ENCODE data around the gene RPS2.

RPS2 gene

DNA sequence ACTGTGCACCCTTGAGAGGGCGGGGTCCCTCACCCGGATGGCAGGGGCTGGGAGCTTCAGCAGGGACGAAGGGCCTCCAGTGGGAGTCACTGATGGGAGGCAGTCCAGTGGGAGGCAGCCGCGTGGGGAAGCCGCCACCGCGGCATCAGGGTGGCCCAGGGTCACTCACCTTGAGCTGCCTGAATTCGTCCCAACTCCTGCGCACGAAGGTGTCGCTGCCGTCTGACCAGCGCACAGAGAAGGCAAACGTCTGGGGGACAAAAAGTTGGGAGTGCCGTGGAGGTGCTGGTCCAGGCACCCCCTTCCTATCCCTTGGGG is 16.1 kb upstream of the RPS2 start:
- no peak for DNase-seq

GRCh38 chr16:1980030-1980769 is 15.6 kb upstream of the RPS2 start:
- DNase-seq: peak; percentile 78

GRCh38 chr16:1979271-1980029 is 14.8 kb upstream of the RPS2 start:
- DNase-seq: peak; percentile 97

DNA sequence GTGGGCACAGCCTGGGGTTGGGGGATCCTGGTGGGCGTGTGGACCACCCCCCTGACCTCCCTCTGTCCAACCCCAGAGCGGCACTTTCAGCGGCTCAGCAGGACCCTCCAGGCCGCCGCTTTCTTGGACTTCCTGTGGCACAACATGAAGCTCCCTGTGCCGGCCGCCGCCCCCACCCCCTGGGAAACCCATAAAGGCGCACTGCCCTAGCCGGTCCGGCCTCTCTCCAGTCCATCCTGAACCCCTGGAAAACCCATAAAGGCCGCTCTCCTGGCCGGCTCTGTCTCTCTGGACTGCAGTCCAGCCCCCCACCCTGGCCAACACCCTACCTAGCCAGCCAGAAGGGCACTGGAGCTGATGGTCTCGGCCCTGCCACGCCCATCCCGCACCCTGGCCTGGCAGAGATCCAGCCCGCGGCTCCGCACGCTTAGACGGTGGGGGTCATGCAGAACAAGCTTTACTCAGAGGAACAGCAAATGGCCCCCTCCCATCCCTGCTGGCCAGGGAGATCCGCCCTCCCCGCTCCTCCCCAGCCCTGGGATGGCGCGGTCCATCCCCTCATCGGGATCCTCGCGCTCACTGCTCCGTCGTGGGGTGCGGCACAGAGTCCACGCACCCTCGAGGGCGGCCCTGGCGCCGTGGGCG is 14.0 kb upstream of the RPS2 start:
- DNase-seq: peak; percentile 57

GRCh38 chr16:1977875-1978268 is 13.2 kb upstream of the RPS2 start:
- no peak for DNase-seq

GRCh38 chr16:1976951-1977874 is 12.6 kb upstream of the RPS2 start:
- no peak for DNase-seq

DNA sequence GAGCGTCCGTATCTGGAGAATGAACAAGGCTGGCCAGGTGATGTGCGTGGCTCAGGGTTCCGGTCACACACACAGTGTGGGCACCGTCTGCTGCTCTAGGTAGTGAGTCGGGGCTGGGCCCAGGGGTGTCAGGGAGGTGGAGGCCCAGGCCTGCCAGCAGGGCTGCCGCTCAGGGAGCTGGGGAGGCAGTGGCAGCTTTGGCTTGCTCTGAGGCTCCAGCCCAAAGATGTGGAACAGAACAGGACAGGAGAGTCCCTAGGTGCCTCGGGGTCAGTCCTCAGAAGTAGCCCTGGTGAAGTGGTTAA is 11.5 kb upstream of the RPS2 start:
- no peak for DNase-seq

DNA sequence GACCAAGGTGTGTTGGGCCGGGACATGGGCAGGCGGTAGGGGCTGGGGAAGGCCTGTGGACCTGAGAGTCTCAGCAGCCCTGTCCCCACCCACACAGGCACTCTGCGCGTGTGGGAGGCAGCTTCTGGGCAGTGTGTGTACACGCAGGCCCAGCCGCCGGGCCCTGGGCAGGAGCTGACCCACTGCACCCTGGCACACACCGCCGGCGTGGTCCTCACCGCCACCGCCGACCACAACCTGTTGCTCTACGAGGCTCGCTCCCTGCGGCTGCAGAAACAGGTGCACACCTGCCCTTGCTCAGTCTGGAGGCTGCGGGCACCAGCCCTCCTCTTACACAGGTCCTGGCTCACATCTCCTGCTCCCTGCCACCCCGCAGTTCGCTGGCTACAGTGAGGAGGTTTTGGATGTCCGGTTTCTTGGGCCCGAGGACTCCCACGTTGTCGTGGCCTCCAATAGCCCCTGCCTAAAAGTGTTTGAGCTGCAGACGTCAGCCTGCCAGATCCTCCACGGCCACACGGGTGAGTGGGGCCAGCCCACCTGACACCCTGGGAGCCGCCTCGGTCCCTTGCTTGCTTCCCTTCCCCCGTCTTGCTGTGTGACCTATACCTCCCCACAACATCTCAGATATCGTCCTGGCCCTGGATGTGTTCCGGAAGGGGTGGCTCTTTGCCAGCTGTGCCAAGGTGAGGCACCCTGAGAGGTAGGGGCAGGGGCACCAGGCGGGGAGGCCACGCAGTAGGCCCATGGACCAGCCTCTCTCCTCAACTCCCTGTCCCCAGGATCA is 11.0 kb upstream of the RPS2 start:
- no peak for DNase-seq

- no peak for DNase-seq
These were observed 9.8 kb upstream of the RPS2 start for GRCh38 chr16:1974157-1975070.

DNA sequence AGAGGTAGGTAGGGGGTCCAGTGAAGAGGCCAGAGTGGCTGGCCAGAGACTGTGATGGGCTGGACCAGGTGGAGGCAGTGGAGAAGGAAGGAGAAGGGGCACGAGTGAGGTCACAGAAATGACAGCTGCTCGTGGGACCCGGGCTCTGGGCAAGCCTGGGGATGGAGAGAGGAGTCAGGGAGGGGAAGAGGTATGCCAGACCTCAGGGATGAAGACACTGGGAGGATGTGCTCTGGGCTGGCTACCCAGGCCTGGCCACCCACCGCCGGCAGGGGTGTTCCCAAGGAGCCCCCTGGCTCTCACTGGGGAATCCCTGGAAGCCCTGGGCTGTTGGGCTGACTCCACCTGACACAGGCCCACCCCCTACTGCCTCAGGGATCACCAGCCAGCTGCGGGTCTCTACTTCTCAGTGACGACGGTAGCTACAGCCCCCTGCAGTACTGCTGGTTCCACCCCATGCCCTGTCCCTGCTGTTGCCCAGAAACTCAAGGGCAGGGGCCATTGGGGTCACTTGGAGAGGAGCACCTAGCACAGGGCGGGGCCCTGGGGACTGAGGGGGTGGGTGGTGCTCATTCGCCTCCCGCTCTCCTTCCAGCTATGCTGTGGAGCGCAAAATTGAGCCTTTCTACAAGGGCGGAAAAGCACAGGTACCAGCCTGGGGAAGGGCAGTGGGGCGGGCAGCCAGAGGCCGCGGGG is 9.0 kb upstream of the RPS2 start:
- no peak for DNase-seq

DNA sequence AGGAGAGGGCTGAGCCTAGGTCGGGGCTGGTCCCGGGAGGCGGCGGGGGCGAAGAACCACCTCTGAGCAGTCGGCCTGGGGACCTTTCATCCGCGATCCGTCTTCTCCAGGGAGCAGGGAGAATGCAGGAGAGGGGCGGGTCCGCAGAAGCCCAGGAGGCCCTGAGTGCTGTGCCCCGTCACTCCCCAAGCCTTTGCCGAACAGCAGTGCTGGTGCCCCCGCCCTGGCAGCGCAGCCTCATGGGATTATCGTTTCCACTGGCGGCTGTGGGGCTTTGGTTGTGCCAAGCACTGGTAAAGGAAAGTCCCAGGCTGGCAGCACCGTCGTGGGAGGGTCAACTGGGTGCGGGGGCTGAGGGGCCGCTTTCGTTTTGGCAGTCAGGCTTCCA is 7.9 kb upstream of the RPS2 start:
- DNase-seq: peak; percentile 47

GRCh38 chr16:1971796-1972489 is 7.3 kb upstream of the RPS2 start, which contains the start of gene TBL3:
Gene TBL3, plus strand, starts transcription at chr16:1972053. Its CDS starts 112 bp downstream, at chr16:1972165.
- DNase-seq: peak; percentile 98

GRCh38 chr16:1968146-1968953 is 3.7 kb upstream of the RPS2 start:
- no peak for DNase-seq

GRCh38 chr16:1966460-1966859 is 1.8 kb upstream of the RPS2 start, which contains the start of gene RNF151:
Gene RNF151, plus strand, starts transcription at chr16:1966856. Its CDS starts 26 bp downstream, at chr16:1966882.
- DNase-seq: no peak

DNA sequence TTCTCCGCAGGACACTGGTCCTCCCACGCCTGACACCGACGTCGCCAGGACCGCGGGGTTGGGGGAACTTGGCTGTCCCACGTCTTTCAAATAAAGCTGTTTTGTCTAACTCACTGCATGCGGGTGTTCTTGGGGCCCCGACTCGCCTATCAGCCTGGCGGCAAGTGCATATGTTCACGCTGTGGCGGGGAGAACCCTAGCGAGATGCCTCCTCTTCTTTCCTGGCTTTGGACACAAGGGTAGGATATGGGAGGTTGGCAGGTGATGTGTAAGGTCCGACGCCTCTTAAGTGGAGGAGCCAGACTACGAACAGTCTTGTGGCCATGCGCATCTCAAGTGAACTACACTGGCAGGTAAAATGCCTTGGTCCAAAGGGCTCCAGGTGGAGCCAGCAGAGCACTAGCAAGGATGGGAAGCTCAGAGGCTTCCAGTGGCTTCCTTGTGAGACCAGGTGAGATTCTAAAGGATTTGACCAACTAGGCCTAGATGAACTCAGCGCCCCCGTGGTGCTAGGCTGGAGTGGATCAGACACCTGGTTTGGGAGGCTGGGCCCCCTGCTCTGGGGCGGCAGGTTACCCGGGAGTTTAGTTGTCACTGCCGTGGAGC is 873 bp upstream of the RPS2 start:
- DNase-seq: no peak

- peak; percentile 56 for DNase-seq
These were observed 670 bp downstream of the RPS2 start for GRCh38 chr16:1963806-1964505.

Data from NCI-H69 (cell line).